Bladder microvascular endothelial cell (primary cell): Measurements from ENCODE around the gene MYO1G. TPM values are rescaled to one million over a fixed set of nuclear protein-coding genes. Genes with fewer than 3 reads are reported as not detected.

Experiments used
- total RNA-seq: library from RNA; depleted of rRNA; stranded (reverse); fragments of >200 nt; gene quantifications from 2 replicates; pipeline ENCODE4 v1.2.3, GENCODE V29; 2014

Gene MYO1G
- under 0.01 and 0.13 TPM in 2 replicates for total RNA-seq

GRCh38 chr7:44978511-44979366 lies at the start of gene MYO1G:
Gene MYO1G, minus strand, starts transcription at chr7:44979015. Its CDS starts 54 bp downstream, at chr7:44978961.

GRCh38 chr7:45000093-45001032 lies 21.5 kb upstream of the MYO1G start, which contains the start of gene CCM2:
Gene CCM2, plus strand, starts transcription at chr7:45000201. Its CDS starts 133 bp downstream, at chr7:45000334.

Other genes with a start within 250 kb of the MYO1G start
- 4.7 and 14.9 TPM in 2 replicates for gene ZMIZ2, start 230.2 kb downstream of the MYO1G start, total RNA-seq
- gene PPIA, start 182.3 kb downstream of the MYO1G start, total RNA-seq, result 1,086 and 1,951 TPM in 2 replicates
- gene H2AZ2, start 130.9 kb downstream of the MYO1G start, total RNA-seq, result 210 and 226 TPM in 2 replicates
- gene PURB, start 93.5 kb downstream of the MYO1G start, total RNA-seq, result 12.1 and 24.1 TPM in 2 replicates
- 64.1 and 72.2 TPM in 2 replicates for gene CCM2, start 21.2 kb upstream of the MYO1G start, total RNA-seq
- gene NACAD, start 110.0 kb upstream of the MYO1G start, total RNA-seq, result 0.32 and 2.0 TPM in 2 replicates
- 54.2 and 59.0 TPM in 2 replicates for gene TBRG4, start 132.7 kb upstream of the MYO1G start, total RNA-seq
- 0.81 and 25.9 TPM in 2 replicates for gene RAMP3, start 178.8 kb upstream of the MYO1G start, total RNA-seq